ENCODE results near the gene TCTA.

DNA sequence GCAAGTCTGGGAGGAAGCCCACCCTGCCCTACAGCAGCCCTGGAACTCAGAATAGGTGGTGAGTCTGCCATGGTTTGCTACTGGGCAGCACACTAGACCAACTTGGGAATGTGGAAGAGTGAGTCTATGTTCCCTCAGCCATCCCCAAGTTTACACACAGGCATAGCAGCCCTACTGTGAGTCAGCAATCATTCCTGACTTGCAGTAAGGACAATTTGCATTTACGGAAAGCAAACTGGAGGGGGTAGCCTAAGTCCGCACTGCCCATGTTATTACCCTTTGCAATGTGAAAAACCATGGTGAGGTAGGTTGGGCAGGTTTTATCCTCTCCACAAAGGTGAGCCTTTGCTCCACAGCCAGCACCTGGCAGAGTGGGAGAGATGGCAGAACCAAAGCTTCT lies 4.6 kb downstream of the TCTA start:
- TF ChIP-seq POLR2AphosphoS5 (IDR thresholded peaks at IDR 0.05): no peak
- TF ChIP-seq, protein P1, sequence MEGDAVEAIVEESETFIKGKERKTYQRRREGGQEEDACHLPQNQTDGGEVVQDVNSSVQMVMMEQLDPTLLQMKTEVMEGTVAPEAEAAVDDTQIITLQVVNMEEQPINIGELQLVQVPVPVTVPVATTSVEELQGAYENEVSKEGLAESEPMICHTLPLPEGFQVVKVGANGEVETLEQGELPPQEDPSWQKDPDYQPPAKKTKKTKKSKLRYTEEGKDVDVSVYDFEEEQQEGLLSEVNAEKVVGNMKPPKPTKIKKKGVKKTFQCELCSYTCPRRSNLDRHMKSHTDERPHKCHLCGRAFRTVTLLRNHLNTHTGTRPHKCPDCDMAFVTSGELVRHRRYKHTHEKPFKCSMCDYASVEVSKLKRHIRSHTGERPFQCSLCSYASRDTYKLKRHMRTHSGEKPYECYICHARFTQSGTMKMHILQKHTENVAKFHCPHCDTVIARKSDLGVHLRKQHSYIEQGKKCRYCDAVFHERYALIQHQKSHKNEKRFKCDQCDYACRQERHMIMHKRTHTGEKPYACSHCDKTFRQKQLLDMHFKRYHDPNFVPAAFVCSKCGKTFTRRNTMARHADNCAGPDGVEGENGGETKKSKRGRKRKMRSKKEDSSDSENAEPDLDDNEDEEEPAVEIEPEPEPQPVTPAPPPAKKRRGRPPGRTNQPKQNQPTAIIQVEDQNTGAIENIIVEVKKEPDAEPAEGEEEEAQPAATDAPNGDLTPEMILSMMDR (IDR thresholded peaks at IDR 0.05): no peak

Measured in esophagus muscularis mucosa (tissue), 3 donors.